Dedifferentiated amniotic fluid mesenchymal stem cell (primary cell): ENCODE data around the gene LEP.
"Not testable (repeated sequence)": the region's sequence is repeated elsewhere in the genome, so short reads cannot be mapped to it uniquely, and the experiment has no call there.

Experiments used
- DNase-seq: peaks from one replicate; pipeline ENCODE4 v3.0.0-alpha.2; 2016; ENCODE audit errors: extremely low spot score

LEP gene

GRCh38 chr7:128210590-128211570 is 30.2 kb upstream of the LEP start:
- DNase-seq, result no peak

DNA sequence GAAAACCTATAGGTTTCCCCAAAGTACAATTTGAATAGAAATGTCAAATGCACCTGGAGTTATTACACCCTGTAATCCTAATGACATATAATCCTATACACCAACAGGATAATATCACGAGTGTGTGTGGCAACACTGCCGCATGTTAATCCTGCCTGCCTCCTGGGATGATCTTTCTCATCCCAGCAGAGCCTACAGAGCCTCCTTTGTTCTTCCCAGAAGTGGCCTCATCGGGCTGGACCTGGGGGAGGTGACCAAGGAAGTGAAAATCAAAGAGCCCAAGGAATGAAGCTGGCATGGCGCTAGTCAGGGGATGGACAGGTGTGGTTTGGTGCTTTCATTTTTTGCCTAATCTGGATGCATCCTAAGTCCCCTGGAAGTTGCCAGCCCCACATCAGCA is 29.5 kb upstream of the LEP start:
- no peak for DNase-seq

GRCh38 chr7:128214463-128214862 is 26.6 kb upstream of the LEP start:
- no peak for DNase-seq

GRCh38 chr7:128215281-128215680 is 25.8 kb upstream of the LEP start:
- peak; percentile 72 for DNase-seq

DNA sequence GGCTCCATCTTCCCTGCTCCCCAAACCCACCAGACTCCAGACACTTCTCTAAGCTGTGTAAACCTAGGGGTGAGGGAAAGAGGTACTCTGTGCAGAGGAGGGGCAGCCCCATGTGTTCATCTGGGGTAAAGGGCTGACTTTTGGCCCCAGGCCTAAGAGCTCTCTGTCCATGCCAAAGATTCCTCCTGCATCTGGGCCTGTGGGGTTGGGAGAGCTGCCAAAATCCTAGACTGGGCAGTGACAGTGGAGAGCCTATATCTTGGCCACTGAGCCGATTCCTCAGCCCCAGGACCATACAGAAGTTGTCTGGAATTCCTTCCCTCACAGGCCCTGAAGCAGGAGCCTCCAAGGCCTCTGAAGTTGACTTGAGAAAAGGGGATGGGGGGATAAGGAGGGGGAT is 25.3 kb upstream of the LEP start:
- DNase-seq, result peak; percentile 22

- DNase-seq, result peak; percentile 25
These were observed 23.9 kb upstream of the LEP start for GRCh38 chr7:128217030-128217805.

- no peak for DNase-seq
These were observed 23.0 kb upstream of the LEP start for GRCh38 chr7:128217967-128218652.

GRCh38 chr7:128219636-128220035 is 21.4 kb upstream of the LEP start:
- no peak for DNase-seq

DNA sequence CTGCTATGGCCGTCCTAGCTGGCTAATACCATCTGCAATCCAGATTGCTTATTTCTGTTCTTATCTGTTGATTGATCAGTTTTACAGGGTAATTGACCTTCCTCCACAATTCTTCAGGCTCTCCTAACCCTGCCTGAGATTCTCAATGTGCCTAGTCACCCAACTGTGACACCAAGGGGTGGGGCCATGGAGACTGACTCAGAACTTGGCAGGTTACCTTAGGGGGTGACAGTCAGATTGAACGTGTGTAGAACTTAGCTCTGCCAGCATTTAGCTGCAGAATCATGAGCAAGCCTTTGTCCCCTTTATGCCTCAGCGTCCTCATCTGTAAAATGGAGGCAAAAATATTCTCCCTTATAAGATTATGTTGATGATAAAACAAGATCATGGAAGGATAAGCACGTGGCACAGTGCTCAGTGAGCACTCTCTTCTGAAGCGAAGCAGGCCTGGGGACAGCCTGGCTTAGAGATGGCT is 19.1 kb upstream of the LEP start:
- peak; percentile 20 for DNase-seq

- no peak for DNase-seq
These were observed 14.7 kb upstream of the LEP start for GRCh38 chr7:128226132-128226980.

DNA sequence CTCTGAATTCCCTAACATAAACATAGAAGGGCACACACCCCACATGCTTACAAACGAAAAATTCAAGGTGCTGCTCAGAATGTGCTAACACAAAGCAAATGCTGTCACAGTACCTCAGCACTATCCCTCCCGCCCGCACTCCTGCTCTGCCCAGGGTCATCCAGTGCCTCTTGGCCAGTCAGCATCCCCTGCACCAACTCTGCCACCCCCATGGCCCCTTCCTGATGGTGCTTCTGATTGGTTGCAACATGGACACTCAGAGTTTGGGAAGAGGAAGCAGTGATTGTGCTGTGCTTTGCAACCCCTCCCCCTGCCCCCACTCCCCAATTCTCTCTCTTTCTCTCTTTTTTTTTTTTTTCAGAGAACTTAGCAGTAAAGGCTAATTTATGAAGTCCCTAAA is 13.8 kb upstream of the LEP start:
- DNase-seq, result no peak

GRCh38 chr7:128231021-128231420 is 10.1 kb upstream of the LEP start:
- DNase-seq, result no peak

GRCh38 chr7:128231677-128232076 is 9.4 kb upstream of the LEP start:
- DNase-seq, result no peak

DNA sequence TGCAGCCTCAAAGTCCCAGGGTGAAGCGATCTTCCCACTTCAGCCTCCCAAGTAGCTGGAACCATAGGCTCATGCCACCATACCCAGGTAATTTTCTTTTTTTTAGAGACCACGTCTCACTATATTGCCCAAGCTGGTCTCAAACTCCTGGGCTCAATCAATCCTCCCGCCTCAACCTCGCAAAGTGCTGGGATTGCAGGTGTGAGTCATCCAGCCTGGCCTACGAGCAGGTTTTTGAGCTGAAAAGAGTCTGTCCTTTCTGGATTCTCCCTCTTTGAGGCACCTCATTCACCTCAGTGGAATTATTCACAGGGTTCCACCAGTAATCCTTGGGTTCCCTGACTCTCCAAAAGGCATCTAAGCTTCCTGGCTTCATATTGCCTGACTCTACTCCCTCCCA is 7.6 kb upstream of the LEP start:
- DNase-seq, result no peak

DNA sequence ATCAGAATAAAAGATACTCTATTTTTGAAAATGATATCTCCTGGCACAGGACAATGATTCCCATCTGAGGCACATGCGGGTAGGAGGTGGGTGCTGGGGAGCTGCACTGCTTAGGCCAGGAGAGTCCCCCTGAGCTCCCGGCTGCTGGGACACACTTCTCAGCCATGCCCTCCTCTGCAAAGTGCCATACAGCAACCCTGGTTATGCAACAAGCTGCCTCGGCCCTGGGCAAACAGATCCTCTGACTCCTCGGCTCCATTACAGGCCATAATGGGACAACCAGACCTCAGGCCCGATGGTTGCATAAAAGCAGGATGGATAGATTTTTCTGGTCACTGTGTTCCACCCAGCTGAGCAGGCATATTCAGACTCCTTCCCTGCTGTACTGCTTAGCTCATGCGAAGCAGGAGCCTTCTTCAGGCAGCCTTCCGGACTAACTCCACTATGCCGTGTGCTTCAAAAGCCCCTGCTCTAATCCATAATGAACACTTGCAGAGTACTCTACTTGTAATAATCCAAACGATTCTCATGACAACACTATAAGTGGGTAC is 6.5 kb upstream of the LEP start:
- no peak for DNase-seq

GRCh38 chr7:128235471-128235870 is 5.6 kb upstream of the LEP start:
- DNase-seq, result no peak

DNA sequence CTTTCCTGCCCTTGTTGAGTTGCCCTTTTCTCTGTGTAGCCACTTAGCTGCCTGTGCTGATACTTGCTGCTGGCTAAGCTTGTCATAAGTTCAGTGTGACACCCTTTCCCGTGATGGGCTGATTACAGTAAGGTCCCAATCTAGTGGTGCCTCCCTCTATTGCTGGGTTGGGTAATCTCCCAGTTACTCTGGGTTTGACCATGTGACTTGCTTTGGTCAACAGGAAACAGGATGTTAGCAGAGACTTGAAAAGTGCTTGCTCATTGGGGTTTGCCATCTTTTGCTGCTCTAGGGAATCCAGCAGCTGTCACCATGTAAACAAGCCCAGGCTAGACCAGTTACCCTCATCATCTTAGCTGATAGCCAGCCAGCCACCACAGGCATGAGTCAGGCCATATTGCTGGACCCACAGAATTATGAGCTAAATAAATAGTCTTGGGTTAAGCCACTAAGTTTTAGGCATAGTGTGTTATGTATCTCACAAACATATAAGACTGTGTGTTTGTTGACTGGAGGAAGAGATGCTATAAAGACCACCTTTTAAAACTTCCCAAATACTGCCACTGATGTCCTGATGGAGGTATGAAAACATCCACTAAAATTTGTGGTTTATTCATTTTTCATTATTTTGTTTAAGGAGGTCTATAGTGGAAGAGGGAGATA is 4.0 kb upstream of the LEP start:
- no peak for DNase-seq

DNA sequence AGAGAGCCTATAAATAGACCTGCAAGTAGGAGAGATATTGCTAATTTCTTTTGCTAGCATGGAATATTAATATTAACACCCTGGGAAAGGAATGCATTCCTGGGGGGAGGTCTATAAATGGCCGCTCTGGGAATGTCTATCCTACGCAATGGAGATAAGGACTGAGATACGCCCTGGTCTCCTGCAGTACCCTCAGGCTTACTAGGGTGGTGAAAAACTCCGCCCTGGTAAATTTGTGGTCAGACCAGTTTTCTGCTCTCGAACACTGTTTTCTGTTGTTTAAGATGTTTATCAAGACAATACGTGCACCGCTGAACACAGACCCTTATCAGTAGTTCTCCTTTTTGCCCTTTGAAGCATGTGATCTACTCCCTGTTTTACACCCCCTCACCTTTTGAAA is 1.9 kb upstream of the LEP start:
- DNase-seq, result not testable (repeated sequence)

- no peak for DNase-seq
These were observed 1.6 kb downstream of the LEP start for GRCh38 chr7:128242661-128243060.

- no peak for DNase-seq
These were observed 2.2 kb downstream of the LEP start for GRCh38 chr7:128243273-128243672.
